SU-DHL-6 (cell line): Measurements from ENCODE around the gene RAB3C.

ENCODE experiments used
- CTCF ChIP-seq: fragments of 200-600 bp; sonication (generic); IDR thresholded peaks from one replicate; pipeline ENCODE4 v1.5.1; 2017; ENCODE audit warnings: antibody characterized with exemption, mild to moderate bottlenecking, low read length, moderate library complexity; ENCODE audit not compliant: insufficient read depth, poor library complexity, severe bottlenecking
- EZH2phosphoT487 ChIP-seq: fragments of 200-600 bp; sonication (generic), shearing (Covaris generic); conservative IDR thresholded peaks from 2 replicates; pipeline ENCODE4 v1.6.1; 2018; ENCODE audit warnings: mild to moderate bottlenecking, antibody characterized with exemption, low read length, moderate library complexity, mixed read lengths

- TF ChIP-seq CTCF (no peak), EZH2phosphoT487 (no peak)
Measured at GRCh38 chr5:58542709-58543108, 40.2 kb upstream of the RAB3C start.
